GM12872 (cell line): ENCODE results near the gene HAPLN3.

Source experiments
- CTCF ChIP-seq: IDR thresholded peaks from 3 replicates; pipeline ENCODE4 v1.5.1; 2011; ENCODE audit warnings: low read depth, mild to moderate bottlenecking, low read length, moderate library complexity; ENCODE audit not compliant: insufficient read depth

Gene HAPLN3

DNA sequence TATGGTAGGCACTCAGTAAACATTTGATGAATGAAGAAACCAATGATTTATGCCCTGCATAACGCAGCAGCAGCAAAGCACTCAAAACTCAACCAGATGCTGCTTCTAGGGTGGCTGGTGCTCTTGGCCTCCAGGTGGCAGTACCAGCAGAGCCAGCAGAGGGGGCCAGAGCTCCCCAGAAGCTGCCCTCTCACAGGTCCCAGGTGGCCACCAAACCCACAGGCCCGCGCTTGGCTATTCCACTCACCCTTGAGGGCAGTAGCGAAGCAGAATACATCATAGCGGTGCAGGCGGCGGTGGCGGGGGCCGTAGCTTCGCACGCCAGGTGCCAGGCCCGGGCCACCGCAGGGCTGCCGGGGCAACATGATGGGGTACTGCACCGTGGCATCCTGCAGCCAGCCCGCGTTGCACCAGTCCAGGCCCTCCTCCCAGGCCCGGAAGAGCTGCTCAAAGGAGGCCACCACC, 16.6 kb downstream of the HAPLN3 start:
- TF ChIP-seq CTCF = peak; percentile 86

- TF ChIP-seq CTCF = no peak
Observed at GRCh38 chr15:88877906-88878305, 17.4 kb downstream of the HAPLN3 start.

GRCh38 chr15:88877415-88877814, 17.9 kb downstream of the HAPLN3 start:
- TF ChIP-seq CTCF = no peak

DNA sequence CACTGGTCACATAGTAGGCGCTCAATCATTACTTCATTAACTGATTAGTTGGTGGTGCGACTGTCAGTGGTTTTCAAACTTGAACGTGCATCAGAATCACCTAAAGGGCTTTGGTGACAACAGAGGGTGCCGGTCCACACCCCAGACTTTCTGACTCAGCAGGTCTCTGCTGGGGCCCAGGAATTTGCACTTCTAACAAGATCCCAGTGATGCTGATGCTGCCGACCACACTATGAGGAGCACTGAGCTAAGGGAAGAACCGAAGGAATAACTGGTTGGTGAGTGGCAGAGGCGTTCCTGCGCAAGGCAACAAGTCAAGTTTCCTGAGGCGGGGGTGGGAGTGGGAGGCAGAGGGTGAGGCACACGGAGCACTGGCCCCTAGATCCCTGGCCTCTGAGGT, 18.8 kb downstream of the HAPLN3 start:
- TF ChIP-seq CTCF = no peak

- TF ChIP-seq CTCF = no peak
Observed at GRCh38 chr15:88874684-88875083, 20.7 kb downstream of the HAPLN3 start.

- no peak for TF ChIP-seq CTCF
Observed at GRCh38 chr15:88874275-88874674, 21.1 kb downstream of the HAPLN3 start.

DNA sequence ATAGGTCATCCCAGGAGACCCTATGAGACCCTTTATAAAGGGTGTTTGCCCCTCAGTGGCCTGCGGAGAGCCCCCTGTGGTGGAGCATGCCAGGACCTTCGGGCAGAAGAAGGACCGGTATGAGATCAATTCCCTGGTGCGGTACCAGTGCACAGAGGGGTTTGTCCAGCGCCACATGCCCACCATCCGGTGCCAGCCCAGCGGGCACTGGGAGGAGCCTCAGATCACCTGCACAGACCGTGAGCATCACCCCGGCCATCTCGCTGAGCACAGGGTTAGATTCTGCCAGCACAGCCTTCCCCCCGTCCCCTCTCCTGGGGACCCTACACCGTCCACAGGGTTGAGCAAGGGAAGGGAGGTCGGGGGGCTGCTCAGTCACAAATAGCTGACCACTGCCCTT, 21.6 kb downstream of the HAPLN3 start:
- no peak for TF ChIP-seq CTCF

DNA sequence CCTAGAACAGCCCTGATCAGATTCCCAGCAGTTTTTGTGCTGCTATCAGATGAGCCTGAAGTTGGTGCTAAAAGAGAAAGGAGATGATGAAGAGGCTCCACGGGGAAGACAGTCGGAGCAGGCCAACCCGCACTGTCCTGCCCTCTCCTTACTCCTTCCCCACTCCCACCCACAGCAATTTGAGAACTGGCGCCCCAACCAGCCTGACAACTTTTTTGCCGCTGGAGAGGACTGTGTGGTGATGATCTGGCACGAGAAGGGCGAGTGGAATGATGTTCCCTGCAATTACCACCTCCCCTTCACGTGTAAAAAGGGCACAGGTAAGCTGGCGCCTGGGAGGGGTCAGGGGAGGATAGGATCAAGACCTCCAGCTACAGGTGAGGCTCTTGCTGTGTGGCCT, 22.6 kb downstream of the HAPLN3 start:
- TF ChIP-seq CTCF = no peak
